Stimulated activated CD4-positive, alpha-beta T cell treated with anti-CD3 and anti-CD28 coated beads, Interleukin-1b, Interleukin-23, amount 100 ng/mL, for 24 hours (primary cell): ENCODE measurements around the gene HPDL.
"Not testable (repeated sequence)": the region's sequence is repeated elsewhere in the genome, so short reads cannot be mapped to it uniquely, and the experiment has no call there.

Experiments used
- DNase-seq, 4 experiments: peaks; one replicate each; pipeline ENCODE4 v3.0.0-alpha.2; 2020; ENCODE audit warnings: low read depth in 4 of 4, low spot score in 1 of 4

Gene HPDL

GRCh38 chr1:45326627-45327623 lies at the start of gene HPDL:
Gene HPDL (plus strand): TSS chr1:45326895. CDS start chr1:45327149, 254 bp downstream.
- DNase-seq = peak; percentile 38 to 81 (median 60)

GRCh38 chr1:45282351-45282750 lies 44.3 kb upstream of the HPDL start:
- no peak for DNase-seq

DNA sequence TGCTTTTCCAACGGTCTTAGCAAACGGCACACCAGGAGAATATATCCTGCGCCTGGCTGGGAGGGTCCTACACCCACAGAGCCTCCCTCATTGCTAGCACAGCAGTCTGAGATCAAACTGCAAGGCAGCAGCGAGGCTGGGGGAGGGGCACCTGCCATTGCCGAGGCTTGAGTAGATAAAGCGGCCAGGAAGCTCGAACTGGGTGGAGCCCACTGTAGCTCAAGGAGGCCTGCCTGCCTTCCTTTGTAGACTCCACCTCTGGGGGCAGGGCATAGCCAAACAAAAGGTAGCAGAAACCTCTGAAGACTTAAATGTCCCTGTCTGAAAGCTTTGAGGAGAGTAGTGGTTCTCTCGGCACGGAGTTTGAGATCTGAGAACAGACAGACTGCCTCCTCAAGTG lies 41.8 kb upstream of the HPDL start:
- DNase-seq = not testable (repeated sequence)

DNA sequence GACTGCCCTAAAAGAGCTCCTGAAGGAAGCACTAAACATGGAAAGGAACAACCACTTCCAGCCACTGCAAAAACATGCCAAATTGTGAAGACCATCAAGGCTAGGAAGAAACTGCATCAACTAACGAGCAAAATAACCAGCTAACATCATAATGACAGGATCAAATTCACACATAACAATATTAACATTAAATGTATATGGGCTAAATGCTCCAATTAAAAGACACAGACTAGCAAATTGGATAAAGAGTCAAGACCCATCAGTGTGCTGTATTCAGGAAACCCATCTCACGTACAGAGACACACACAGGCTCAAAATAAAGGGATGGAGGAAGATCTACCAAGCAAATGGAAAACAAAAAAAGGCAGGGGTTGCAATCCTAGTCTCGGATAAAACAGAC lies 40.2 kb upstream of the HPDL start:
- not testable (repeated sequence) for DNase-seq

DNA sequence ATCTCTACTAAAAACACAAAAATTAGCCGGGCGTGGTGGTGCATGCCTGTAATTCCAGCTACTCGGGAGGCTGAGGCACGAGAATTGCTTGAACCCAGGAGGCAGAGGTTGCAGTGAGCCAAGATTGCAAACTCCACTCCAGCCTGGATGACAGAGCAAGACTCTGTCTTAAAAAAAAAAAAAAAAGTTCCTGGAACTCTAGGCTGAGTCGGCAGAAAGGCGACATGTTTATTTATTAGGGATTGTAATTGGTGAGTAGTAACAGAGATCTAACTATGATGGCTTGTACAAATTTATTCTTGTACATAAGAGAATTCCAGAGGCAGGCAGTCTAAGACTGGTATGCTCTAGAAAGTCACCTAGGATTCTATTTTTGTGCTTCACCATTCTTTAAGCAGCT lies 35.7 kb upstream of the HPDL start:
- not testable (repeated sequence) for DNase-seq

DNA sequence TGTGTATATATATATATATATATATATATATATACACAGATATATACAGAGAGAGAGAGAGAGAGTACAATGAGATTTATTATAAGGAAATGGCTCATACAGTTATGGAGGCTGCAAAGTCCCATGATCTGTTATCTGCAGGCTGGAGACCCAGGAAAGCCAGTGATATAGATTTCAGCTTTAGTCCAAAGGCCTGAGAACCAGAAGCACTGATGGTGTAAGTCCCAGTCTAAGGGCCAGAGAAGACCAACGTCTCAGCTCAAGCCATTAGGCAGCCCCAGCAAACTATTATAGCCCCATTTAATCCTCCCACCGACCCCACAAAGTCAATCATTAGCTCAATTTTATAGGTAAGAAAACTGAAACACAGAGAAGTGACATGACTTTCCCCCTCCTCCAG lies 35.0 kb upstream of the HPDL start:
- no peak for DNase-seq

DNA sequence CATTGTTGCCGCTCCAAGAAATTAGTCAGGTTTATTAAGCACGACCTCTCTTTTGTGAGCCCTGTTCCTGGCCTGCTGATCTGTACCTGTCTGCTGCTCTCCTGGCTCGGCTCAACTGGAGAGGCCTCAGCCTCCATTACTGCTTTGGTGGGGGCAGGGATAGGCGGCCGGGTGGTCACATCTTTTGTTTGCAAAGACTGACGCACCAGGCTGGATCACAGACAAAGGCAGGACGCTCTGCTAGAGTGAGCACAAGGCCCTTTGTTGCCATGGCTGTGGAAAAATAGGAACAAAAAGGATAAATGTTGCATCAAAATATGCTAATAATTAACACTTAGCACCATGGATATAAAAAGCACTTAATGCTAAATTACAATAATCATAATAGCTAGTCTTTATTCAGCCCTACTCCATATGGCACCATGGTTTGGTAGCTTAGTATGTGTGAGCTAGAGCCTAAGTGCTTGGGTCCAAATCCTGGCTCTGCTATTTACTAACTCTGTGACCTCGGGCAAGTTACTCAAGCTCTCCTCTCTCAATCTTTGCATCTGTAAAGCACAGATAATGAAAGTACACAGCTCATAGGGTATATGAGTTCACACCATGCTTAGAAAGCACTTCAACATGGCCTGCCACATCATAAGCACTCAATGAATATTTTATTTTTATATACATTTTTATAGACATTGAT lies 28.9 kb upstream of the HPDL start:
- no peak for DNase-seq

GRCh38 chr1:45299296-45299695 lies 27.4 kb upstream of the HPDL start:
- DNase-seq = no peak

GRCh38 chr1:45299981-45300668 lies 26.6 kb upstream of the HPDL start:
- DNase-seq = no peak

DNA sequence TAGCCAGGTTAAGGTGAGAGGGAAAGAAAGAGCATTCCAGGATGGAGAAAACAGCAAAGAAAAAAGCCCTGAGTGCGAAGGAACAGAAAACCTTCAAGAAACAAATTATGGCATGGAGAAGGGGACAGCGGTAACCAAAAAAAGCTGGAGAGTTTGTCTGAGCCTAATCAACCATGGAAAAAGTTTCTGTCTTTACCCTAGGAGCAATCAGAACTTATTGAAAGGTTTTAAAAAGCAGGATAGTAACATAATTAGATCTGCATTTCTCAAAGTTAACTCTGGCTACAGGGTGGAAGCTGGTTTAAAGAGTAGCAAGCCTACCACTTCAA lies 26.1 kb upstream of the HPDL start:
- no peak for DNase-seq

GRCh38 chr1:45302505-45303150 lies 24.1 kb upstream of the HPDL start:
- DNase-seq = no peak

GRCh38 chr1:45303520-45304310 lies 23.0 kb upstream of the HPDL start:
- peak; percentile 94 to 99 (median 98) for DNase-seq

GRCh38 chr1:45304311-45305081 lies 22.2 kb upstream of the HPDL start:
- DNase-seq = no peak

- no peak for DNase-seq
Measured at GRCh38 chr1:45305231-45305630, 21.5 kb upstream of the HPDL start.

- peak in 1 of 4 experiments; percentile 43 for DNase-seq
Measured at GRCh38 chr1:45306319-45306718, 20.4 kb upstream of the HPDL start.

DNA sequence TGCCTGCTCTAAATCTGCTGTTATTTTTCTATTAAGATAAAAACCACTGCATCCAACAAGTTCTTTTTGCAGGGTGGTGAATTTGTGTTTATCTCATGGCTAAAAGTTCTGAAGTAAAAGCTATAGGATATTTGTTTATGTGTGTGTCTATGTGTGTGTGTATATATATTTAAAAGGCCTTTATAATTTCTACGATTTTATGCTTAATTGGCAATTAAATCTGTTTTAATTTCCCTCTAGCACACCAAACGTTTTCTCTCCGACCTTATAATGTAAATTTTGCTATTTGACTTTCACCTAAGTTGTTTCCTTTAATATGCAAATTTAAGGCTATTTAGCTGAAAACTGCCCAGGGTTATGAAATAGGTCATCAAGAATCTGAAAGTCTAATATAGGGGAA lies 19.8 kb upstream of the HPDL start:
- no peak for DNase-seq

DNA sequence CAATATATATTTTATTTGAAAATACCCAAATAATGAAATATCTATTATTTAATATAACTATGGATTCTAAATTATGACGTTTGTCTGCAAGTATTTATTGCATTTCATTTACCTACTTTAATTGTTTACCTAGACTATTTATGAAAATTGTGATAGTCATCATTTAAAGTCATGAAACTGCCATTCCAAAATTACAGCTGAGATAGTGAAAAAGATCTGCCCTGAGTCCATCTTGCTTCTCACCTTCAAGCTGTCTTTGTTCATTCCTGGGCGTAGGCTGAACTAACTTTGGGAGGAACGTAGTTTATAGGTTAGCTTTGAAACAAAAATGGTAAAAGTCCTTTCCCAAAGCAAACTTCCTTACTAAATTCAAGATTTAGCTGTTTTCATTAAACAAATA lies 12.4 kb upstream of the HPDL start:
- no peak for DNase-seq

- no peak for DNase-seq
Measured at GRCh38 chr1:45317166-45317565, 9.5 kb upstream of the HPDL start.

- DNase-seq = no peak
Measured at GRCh38 chr1:45319761-45320160, 6.9 kb upstream of the HPDL start.

- no peak for DNase-seq
Measured at GRCh38 chr1:45321444-45321843, 5.3 kb upstream of the HPDL start.
